Cerebellar nuclear complex (tissue), 1 donor: ENCODE results near the gene ESRRG.

ENCODE experiments used
- DNase-seq, 2 experiments: peaks; one replicate each; lab custom pipeline; 2025; lab: John Stamatoyannopoulos, UW

The ESRRG gene

GRCh38 chr1:216723274-216723780 lies at the start of gene ESRRG:
TSS of gene ESRRG (minus strand) at chr1:216723429. CDS start at chr1:216723299, 130 bp downstream.
- no peak for DNase-seq

GRCh38 chr1:216771922-216772321 lies 48.7 kb upstream of the ESRRG start:
- DNase-seq = no peak

- no peak for DNase-seq
Observed at GRCh38 chr1:216766633-216767327, 43.6 kb upstream of the ESRRG start.

DNA sequence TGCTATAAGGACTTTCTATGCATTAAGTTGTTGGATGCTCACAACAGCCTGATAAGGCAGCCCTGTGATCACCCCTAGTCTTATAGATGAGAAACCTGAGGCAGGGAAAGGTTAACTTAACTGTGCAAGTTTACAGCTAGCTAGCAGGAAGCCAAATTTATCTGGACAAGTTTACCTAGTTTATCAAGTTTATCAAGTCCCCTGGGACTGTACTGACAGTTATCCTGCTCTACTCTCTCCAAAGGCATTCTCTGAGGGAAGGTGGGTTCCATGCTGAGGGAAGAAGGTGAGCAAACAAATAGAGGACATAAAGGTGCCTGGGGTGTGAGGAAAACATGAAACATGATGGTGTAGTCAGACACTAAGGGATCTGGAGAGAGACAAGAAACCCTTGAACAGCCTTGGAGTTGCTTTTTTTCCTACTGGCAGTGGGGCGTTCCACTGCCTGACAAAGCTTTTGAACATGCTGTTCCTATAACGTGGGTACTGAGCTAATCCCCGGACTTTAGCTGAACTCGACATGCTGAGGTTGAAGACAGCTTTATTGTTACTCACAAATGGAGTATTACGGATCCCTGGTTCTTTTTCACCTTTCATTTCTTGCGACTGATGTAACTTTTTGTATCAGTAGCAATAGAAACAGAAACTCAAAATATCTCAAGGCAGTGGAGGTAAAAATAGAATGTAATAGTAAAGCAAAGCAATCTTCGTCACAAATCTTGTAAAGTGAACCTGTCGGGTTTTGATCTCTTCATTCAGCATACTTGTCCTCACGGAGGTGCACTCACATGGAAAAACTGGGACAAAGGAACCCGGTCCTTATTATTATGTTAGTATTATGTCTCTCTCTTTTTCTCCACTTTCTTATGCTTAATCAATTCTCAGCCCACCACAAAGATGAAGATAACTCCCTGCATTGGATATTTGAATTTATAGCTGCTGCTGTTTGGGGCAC lies 42.4 kb upstream of the ESRRG start:
- DNase-seq = no peak

DNA sequence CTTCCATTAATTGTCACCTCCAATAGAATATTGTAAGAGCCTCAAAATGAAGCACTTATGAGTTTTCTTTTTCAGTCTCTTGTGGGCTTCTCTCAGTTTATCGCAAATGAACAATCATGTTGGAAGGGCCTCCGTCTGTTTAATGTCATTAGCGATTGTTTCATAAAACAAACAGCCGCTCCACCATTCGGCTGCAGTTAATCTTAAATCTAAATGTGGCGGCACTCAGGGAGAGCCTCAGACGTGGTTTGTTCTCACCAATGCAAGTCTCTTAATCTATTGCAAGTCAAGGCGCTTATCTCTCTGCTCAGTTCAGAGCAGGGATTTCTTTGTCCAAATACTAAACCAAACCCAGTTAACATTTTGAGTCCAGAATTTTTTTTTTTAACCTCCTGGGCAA lies 34.9 kb upstream of the ESRRG start:
- no peak for DNase-seq

DNA sequence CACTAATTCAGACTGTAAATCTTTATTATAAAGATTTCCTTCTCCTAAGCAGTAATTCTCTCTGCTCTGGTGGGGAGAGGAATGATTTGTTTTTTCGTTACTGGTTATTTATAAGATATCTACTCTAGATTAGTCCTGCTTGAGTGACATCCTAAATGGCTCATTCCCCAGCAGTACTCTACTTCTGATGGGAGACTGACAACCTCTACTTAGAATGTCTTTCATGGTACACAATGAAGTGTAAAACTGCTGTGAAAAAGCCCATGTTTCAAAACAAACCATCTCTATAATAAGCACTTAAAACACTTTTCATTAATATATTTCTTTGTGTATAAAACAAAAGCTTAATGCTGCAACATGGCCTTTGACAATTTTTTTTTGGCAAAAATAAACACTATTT lies 33.9 kb upstream of the ESRRG start:
- no peak for DNase-seq

DNA sequence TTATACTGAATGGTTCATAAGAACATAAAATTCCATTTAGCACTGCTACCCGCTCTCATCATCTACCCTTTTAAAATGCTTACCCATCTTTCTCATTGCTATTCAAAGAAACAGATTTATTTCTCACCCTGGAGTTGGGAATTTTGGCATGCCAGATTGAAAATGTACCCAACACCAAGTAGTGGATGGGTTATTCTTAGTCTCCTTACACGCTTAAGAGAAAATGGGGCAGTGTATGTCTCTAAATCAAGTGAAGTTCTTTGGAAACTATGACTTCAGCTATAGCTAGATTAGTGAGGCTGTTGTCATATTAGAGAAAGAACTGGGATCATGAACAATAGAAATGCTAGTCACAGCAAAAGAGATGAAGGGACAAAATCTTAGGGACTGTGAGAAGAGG lies 27.7 kb upstream of the ESRRG start:
- no peak for DNase-seq

DNA sequence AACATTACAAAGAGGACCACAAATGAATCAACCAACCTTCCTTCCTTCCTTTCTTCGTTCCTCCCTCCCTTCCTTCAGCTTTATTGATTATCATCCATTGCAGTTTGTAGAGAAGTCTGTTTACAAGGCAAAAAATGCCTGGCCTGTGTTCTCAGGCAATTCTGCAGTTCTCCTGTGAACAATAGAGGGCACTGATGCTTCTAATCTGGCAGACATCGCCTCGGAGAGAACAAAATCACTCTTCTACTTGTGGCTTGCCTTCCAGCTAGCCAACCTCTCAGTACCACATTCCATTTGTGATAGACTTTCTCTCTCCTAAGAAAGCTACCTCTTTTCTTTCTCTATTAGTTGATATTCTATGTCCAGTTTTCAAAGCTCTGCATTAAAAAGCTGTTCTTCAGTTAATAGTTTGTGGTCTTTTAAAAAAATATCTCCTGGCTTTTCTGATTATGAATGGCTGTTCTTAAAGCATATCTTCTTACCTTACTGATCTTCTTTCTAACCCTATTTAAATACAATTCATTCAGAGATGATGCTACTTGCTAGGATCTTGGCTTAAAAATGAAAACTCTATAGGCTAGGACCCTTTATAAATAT lies 26.9 kb upstream of the ESRRG start:
- DNase-seq = no peak

- no peak for DNase-seq
Observed at GRCh38 chr1:216749232-216749631, 26.0 kb upstream of the ESRRG start.

- no peak for DNase-seq
Observed at GRCh38 chr1:216742625-216743024, 19.4 kb upstream of the ESRRG start.

- no peak for DNase-seq
Observed at GRCh38 chr1:216740331-216740730, 17.1 kb upstream of the ESRRG start.

- DNase-seq = no peak
Observed at GRCh38 chr1:216739793-216740192, 16.6 kb upstream of the ESRRG start.

- DNase-seq = no peak
Observed at GRCh38 chr1:216732121-216732520, 8.9 kb upstream of the ESRRG start.

DNA sequence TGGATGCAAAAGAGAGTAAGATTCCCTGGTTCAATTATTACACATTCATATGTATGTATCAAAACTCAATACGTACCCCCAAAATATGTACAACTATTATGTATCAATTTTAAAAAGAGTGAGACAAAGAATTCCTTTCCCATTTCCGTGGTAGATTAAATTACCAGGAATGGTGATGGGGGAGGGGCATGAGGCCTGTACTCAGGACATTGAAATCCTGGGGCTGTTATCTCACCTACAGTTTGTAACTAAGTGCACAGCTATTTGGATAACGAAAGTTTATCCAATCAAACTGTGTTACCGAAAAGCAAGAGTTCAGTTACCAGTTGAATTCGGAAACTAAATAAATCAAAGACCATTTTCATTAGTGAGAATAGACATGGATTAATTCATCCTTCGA lies 8.3 kb upstream of the ESRRG start:
- DNase-seq = no peak

- DNase-seq = no peak
Observed at GRCh38 chr1:216726435-216726834, 3.2 kb upstream of the ESRRG start.

DNA sequence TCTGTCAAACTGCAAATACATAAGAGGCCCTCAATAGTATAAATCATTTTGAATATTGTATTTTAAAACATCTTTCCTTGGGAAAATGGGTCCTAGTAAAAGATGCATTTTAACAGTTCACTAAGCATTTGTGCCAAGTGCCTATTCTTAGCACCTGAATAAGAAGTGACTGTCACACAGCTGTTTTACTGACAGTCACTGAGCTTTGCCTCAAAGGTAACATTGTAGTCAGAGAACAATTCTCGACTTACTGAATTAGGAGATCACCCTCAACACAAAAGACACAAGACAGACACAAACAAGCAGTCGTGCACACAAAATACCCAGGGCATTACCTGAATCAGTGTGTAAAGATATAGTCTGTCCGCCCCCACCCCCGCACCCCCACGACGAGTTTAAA lies 408 bp downstream of the ESRRG start:
- no peak for DNase-seq

- no peak for DNase-seq
Observed at GRCh38 chr1:216721863-216722262, 1.4 kb downstream of the ESRRG start.

DNA sequence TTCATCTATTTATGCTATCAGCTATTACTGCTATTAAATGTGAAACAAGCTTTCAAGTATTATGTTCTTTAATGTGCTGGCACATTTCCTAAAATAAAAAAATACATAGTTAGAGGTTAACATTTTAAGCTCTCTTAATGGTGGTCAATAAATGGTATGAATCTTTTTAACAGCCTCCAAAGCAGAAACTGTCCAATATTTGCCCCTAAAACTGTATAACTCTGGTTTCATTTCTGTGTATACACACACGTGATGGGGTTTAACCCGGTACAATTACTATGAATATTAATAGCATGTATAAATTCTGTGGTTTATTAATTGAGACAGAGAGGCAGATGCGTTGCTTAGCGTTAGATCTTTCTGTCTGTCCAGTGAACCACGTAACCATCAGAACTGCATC lies 2.2 kb downstream of the ESRRG start:
- DNase-seq = no peak

DNA sequence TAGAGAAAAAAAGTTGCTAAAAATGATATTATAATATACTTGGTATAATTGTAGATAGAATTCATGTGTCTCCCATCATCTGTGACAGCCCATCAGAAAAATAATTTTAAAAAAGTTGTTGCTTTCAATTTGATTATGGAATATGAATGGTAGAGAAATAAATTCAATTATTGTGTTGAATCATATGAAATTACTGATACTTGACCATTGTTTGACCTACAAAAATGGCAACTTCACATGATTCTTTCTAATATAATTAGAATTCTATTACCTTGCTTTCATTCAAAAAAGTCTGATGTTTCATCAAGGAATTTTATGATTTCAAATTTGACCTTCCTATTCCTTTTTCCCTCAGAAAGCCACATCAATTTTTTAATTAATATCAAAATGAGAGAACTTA lies 11.5 kb downstream of the ESRRG start:
- no peak for DNase-seq

DNA sequence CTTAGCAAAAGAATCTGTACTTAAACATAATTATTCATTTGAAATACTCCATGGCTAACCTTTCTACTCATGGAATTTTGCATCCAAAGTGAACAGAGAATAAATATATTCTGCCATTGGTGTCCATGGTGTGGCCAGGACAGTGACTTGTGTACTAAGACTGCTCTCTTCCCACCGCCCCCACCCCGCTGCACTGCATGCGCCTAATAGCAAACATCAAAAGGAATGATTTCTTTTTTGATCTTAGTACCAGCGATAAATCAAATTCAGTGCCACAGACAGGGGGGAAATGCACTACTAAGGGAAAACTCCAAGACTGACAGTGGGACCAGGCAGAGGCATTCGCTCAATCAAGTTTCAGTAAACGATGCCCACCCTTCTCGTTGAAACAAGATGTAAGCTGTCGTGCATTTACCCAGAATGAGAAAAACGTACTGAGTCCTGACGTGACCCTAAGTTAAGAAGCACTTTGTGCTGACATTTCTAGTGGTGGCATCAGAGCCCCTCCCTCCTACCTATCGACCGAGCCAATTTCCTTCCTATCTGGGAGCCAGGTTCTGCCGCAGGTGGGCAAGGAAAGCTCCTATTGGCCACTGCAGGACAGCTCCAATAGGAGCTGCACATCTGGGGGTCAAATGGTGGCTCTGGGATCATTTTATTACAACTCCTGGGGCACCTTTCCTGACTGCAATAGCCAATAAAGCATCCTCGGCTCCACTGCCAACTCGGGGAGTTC lies 12.5 kb downstream of the ESRRG start:
- DNase-seq = no peak

GRCh38 chr1:216710055-216710454 lies 13.2 kb downstream of the ESRRG start:
- no peak for DNase-seq

DNA sequence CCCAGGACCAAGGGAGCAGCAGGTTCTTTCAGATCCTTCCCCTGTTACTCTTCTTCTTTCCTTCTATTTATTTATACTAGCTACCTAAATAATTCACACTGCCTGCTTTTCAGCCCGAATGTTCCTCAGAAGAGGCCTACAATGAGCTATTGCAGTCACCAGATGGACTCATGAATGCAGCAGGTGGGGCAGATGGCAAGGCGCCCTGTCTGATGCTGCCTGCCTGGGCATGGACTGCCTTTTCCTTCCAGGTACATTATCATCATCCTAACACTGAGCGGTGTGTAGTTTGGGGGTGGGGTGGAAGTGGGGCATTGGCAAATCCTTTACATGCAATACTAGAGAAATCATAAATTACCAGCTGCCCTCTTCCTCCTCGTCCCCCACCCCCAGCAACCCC lies 17.6 kb downstream of the ESRRG start:
- DNase-seq = peak in 1 of 2 experiments; percentile 64
